NT2/D1 (cell line): ENCODE data around the gene EPO.

Source experiments
- DNase-seq: peaks from one replicate; pipeline ENCODE4 v3.0.0-alpha.2; 2011; ENCODE audit warnings: low read depth, low spot score
- H3K27me3 ChIP-seq: 2 replicates; pipeline ENCODE4 v1.6.0; 2011; ENCODE audit warnings: mild to moderate bottlenecking; ENCODE audit not compliant: insufficient read length, insufficient read depth
- H3K36me3 ChIP-seq: 2 replicates; pipeline ENCODE4 v1.6.1; 2011; ENCODE audit warnings: mild to moderate bottlenecking, low read length, mixed read lengths; ENCODE audit not compliant: insufficient read depth, insufficient read length
- H3K4me1 ChIP-seq: 2 replicates; pipeline ENCODE4 v1.5.1; 2011; ENCODE audit not compliant: insufficient read depth, insufficient read length
- H3K4me3 ChIP-seq: 2 replicates; pipeline ENCODE4 v1.5.1; 2011; ENCODE audit warnings: low read depth; ENCODE audit not compliant: insufficient read length
- H3K9ac ChIP-seq: 2 replicates; pipeline ENCODE4 v1.6.0; 2011; ENCODE audit warnings: low read depth; ENCODE audit not compliant: insufficient read length
- H3K9me3 ChIP-seq: 2 replicates; pipeline ENCODE4 v1.5.1; 2011; ENCODE audit warnings: mild to moderate bottlenecking, low read length; ENCODE audit not compliant: insufficient read depth
- SUZ12 ChIP-seq: IDR thresholded peaks from 2 replicates; pipeline ENCODE4 v1.6.1; 2011; ENCODE audit not compliant: insufficient read length, insufficient read depth; ENCODE audit errors: extremely low read depth
- YY1 ChIP-seq: IDR thresholded peaks from 2 replicates; pipeline ENCODE4 v1.6.1; 2011; ENCODE audit not compliant: insufficient read length, insufficient read depth
- ZNF274 ChIP-seq: IDR thresholded peaks from 2 replicates; pipeline ENCODE4 v1.6.1; 2011; ENCODE audit warnings: mild to moderate bottlenecking, low read depth, low read length

The EPO gene

DNA sequence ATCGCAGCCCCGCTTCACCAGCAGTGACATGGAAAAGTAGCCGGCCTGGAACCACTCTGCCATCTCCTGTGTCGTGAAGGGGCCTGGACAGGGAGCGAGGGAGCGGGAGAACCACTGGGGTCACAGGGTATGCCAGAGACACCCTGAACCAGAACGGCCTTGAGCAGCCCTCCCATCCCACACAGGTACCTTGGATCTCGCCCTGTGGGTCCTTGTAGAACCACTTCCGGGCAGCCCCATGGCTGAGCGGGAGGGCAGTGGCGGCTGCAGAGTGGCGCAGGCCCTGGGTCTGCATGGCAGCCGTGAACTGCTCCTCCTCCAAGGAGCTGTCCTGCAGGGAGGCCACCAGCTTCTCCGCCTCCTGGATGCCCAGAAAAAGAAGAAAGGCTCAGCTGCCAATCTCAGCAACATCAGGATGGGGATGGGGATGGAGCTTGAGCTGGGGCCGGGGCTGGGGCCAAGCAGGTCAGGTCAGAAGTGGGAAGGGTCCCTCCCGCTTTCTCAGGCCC, 35.7 kb upstream of the EPO start:
- Histone ChIP-seq H3K9ac (no peak overlapping the region), H3K4me3 (no peak overlapping the region), H3K36me3 (peaks cover 87% of the 10 kb centered on the region), H3K9me3 (peaks cover 3% of the 10 kb centered on the region; the same call in 1 of the 2 replicates), H3K27me3 (no peaks in the 10 kb centered on the region), H3K4me1 (peaks cover 15% of the 10 kb centered on the region)
- DNase-seq: no peak
- TF ChIP-seq ZNF274 (no peak), YY1 (no peak), SUZ12 (no peak)

DNA sequence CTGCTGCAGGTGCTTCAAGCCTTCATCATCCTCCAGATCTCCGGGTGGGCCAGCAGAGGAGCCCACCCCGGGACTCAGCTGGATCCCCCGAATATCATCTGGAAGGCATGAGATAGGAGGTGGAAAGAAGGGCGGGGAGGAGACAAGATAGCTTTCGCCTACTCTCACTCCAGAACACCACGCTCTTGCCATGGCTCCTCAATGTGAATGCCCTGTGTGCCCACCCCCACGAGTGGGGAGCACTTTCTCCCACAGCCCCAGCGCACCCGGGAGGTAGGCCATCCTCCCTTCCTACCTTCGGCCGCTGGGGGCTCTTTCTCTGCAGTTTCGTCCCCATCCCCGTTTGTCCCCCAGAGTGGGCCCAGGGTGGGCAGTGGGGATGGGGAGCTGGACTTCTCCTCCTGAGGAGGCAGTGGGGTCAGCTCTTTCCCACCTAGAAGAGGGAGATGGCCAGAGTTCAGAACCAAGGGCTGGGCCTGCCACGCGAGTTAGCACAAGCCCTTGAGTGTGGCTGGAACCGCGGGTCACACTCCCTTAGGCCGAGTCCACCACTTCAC, 35.1 kb upstream of the EPO start:
- Histone ChIP-seq H3K4me3 (no peak overlapping the region), H3K27me3 (no peaks in the 10 kb centered on the region), H3K9me3 (peaks cover 8% of the 10 kb centered on the region; the same call in 1 of the 2 replicates), H3K4me1 (peaks cover 18% of the 10 kb centered on the region), H3K36me3 (peaks cover 89% of the 10 kb centered on the region), H3K9ac (no peak overlapping the region)
- DNase-seq: no peak
- TF ChIP-seq SUZ12: no peak
- TF ChIP-seq YY1: no peak
- TF ChIP-seq ZNF274: no peak

DNA sequence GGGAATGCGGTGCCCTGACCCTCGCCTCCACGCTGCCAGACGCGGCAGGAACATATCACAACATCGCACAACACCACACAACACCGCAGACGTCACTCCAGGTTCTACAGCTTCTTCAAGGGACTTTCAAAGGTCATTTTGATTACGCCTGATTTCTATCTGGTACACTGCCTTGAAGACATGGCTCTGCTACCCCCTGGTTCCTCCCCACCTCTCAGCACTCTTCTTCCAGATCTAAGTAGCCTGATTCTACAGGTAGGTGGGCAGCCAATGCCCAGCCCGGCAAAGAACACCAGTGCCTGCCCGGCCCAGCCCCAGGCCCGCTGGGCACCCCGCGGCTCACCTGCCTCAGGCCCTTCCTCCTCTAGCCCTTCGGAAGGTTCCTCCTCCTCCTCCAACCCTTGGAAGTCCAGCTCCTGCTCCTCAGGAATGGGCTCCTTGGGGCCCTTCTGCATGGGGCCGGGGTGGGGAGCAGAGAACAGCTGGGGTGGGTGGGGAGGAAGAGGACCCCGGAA, 34.6 kb upstream of the EPO start:
- peaks cover 85% of the 10 kb centered on the region for H3K36me3 ChIP-seq
- H3K9ac ChIP-seq: no peak overlapping the region
- DNase-seq: no peak
- H3K27me3 ChIP-seq: no peaks in the 10 kb centered on the region
- peaks cover 10% of the 10 kb centered on the region; the same call in 1 of the 2 replicates for H3K9me3 ChIP-seq
- TF ChIP-seq YY1 (no peak), ZNF274 (no peak), SUZ12 (no peak)
- H3K4me1 ChIP-seq: peaks cover 14% of the 10 kb centered on the region
- no peak overlapping the region for H3K4me3 ChIP-seq

DNA sequence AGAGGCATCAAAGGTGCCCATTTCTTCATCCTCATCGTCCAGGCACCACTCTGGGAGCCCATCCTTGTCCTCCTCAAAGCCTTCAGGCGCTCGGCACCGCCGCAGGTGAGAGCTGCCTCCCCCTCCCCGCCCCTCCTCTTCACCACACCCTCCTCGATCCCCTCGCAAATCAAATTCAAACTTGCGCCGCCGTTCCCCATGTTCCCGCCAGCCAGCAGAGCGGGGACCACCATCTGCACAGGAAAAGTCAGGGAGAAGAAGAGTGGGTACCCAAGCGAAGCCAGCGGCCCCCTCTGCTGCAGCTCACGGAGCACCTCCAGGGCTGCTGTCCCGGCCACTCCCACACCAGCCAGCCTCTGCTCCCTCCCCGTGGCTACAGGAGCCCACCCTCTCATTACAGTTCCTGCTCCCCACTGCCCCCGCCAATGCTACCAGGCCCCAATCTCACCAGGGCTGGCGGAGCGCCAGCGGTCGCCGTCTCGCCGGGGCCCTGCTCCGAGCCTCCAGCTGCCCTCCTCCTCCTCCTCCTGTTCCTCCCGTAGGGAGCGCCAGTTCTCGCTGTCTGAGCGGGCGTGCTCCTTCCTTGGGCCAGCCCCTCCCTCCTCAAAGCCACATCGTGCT, 34.0 kb upstream of the EPO start:
- H3K36me3 ChIP-seq: peaks cover 84% of the 10 kb centered on the region

DNA sequence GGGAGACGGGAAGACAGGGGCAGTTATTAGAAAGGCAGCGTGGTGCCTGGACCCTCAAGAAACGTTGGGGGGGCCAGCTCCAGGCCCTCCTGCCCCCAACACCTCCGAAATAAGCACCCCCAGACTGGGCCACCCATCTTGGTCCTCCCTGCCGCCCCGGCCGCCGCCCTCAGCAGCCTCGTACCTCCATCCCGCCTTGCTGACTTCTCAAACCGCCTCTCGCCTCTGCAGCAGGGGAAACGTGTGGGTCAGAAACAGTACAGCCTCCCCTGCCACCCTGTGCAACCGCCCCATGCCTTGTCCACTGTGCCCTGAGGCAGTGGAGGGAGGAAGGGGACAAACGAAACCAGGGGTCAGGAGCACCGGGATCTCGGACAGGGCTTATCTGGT, 33.5 kb upstream of the EPO start:
- Histone ChIP-seq H3K9ac (no peak overlapping the region), H3K4me3 (no peak overlapping the region), H3K36me3 (peaks cover 79% of the 10 kb centered on the region), H3K9me3 (peaks cover 10% of the 10 kb centered on the region; the same call in 1 of the 2 replicates), H3K4me1 (peaks cover 12% of the 10 kb centered on the region), H3K27me3 (no peaks in the 10 kb centered on the region)
- DNase-seq: no peak
- TF ChIP-seq SUZ12 (no peak), YY1 (no peak), ZNF274 (no peak)

More for the DNA sequence above, 34.0 kb upstream of the EPO start:
- Histone ChIP-seq H3K4me1 (peaks cover 14% of the 10 kb centered on the region), H3K9me3 (peaks cover 10% of the 10 kb centered on the region; the same call in 1 of the 2 replicates), H3K9ac (no peak overlapping the region), H3K27me3 (no peaks in the 10 kb centered on the region), H3K4me3 (no peak overlapping the region)
- TF ChIP-seq SUZ12 (no peak), YY1 (no peak), ZNF274 (no peak)
- DNase-seq: no peak

DNA sequence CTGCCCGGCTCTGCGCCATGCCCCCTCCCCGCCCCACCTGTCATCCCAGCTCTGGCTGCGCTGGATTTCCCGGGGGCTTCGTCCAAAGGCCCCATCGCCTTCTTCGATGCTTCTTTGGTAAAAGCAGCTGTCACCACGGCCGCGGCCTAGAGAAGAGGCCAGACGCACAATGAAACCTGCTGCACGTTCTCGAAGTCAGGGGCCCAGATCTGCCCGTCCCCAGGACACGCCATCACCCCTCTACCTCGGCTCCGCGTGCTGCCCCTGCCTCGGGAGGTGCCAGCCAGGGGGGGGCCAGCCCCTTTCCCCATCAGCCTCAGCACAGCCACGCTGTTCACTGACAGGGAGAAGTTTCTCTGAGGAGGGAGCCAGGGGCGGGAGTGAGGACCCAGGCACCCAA, 33.0 kb upstream of the EPO start:
- H3K27me3 ChIP-seq: no peaks in the 10 kb centered on the region
- H3K9me3 ChIP-seq: peaks cover 10% of the 10 kb centered on the region; the same call in 1 of the 2 replicates
- H3K4me1 ChIP-seq: peaks cover 11% of the 10 kb centered on the region
- H3K4me3 ChIP-seq: no peak overlapping the region
- TF ChIP-seq SUZ12: no peak
- no peak for TF ChIP-seq YY1
- no peak for TF ChIP-seq ZNF274
- H3K36me3 ChIP-seq: peaks cover 75% of the 10 kb centered on the region
- no peak overlapping the region for H3K9ac ChIP-seq
- no peak for DNase-seq

DNA sequence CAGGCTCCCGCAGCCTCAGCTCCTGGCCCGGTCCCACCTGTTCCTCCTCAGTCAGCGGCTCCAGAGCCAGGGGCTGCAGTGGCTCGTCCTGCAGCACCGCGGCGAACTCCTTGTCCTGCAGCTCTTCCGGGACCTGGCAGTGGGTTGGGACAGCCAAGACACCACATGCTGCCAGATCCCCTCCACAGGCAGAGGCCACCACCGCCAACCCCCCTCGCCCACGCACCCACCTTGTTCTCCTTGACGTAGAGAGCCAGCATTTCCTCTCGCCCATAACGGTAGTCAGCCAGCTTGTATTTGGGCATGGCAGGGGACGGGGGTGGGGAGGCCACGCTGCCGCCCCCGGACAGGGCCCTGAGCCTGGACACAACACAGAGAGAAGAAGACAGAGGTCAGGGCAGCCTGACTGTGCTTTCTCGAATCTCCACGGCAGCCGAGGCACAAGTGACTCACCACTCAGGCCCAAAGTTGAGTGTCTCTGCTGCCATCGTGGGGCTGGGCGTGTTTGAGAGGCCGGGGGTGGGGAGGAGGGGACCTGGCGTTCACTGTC, 32.4 kb upstream of the EPO start:
- H3K4me1 ChIP-seq: peaks cover 11% of the 10 kb centered on the region
- DNase-seq: no peak
- H3K4me3 ChIP-seq: no peak overlapping the region
- no peak for TF ChIP-seq ZNF274
- TF ChIP-seq SUZ12: no peak
- TF ChIP-seq YY1: no peak
- peaks cover 10% of the 10 kb centered on the region; the same call in 1 of the 2 replicates for H3K9me3 ChIP-seq
- no peaks in the 10 kb centered on the region for H3K27me3 ChIP-seq
- H3K36me3 ChIP-seq: peaks cover 74% of the 10 kb centered on the region
- H3K9ac ChIP-seq: no peak overlapping the region
